HEK293T (cell line): ENCODE results near the gene IFFO2.

Experiments used
- CTCF ChIA-PET: fragments of 350-600 bp; formaldehyde crosslinking; extraction: SDS; loops from one replicate; lab custom pipeline; 2021; ENCODE audit warnings: antibody characterized with exemption, inconsistent platforms; lab: Yijun Ruan, JAX
- POLR2A ChIA-PET: fragments of 350-600 bp; formaldehyde crosslinking; extraction: SDS; loops from one replicate; lab custom pipeline; 2020; ENCODE audit warnings: antibody characterized with exemption, inconsistent platforms; lab: Yijun Ruan, JAX
- DNase-seq: peaks from one replicate; pipeline ENCODE4 v3.0.0; 2012; ENCODE audit warnings: mixed read lengths; ENCODE audit errors: extremely low spot score
- ARNT ChIP-seq: fragments of 450-650 bp; IDR thresholded peaks from 2 replicates; pipeline ENCODE4 v1.6.1; 2017; ENCODE audit warnings: mild to moderate bottlenecking
- BHLHE40 ChIP-seq: fragments of 450-650 bp; IDR thresholded peaks from 2 replicates; pipeline ENCODE4 v1.6.1; 2016; ENCODE audit warnings: mild to moderate bottlenecking, moderate library complexity, borderline replicate concordance
- CTBP1 ChIP-seq: fragments of 450-650 bp; IDR thresholded peaks from 2 replicates; pipeline ENCODE4 v1.6.1; 2016; ENCODE audit warnings: borderline replicate concordance
- ELF4 ChIP-seq: fragments of 450-650 bp; IDR thresholded peaks from 2 replicates; pipeline ENCODE4 v1.6.1; 2017; ENCODE audit warnings: antibody characterized with exemption
- FOXA1 ChIP-seq: fragments of 450-650 bp; IDR thresholded peaks from 2 replicates; pipeline ENCODE4 v1.6.1; 2016; ENCODE audit warnings: mild to moderate bottlenecking
- FOXK2 ChIP-seq: fragments of 450-650 bp; IDR thresholded peaks from 2 replicates; pipeline ENCODE4 v1.6.1; 2016; ENCODE audit warnings: mild to moderate bottlenecking
- FOXM1 ChIP-seq: fragments of 450-650 bp; IDR thresholded peaks from 2 replicates; pipeline ENCODE4 v1.6.1; 2017; ENCODE audit warnings: mild to moderate bottlenecking, borderline replicate concordance
- HDGF ChIP-seq: fragments of 450-650 bp; IDR thresholded peaks from 2 replicates; pipeline ENCODE4 v1.6.1; 2017; ENCODE audit warnings: antibody characterized with exemption, borderline replicate concordance
- L3MBTL2 ChIP-seq: fragments of 450-650 bp; conservative IDR thresholded peaks from 2 replicates; pipeline ENCODE4 v1.6.1; 2016; ENCODE audit warnings: mild to moderate bottlenecking
- LEF1 ChIP-seq: fragments of 450-650 bp; IDR thresholded peaks from 2 replicates; pipeline ENCODE4 v1.6.1; 2017; ENCODE audit warnings: mild to moderate bottlenecking, borderline replicate concordance
- NFRKB ChIP-seq: fragments of 450-650 bp; IDR thresholded peaks from 2 replicates; pipeline ENCODE4 v1.6.1; 2016; ENCODE audit warnings: mild to moderate bottlenecking, moderate library complexity
- SP1 ChIP-seq: fragments of 450-650 bp; IDR thresholded peaks from 2 replicates; pipeline ENCODE4 v1.6.1; 2017
- SUZ12 ChIP-seq: fragments of 450-650 bp; IDR thresholded peaks from 2 replicates; pipeline ENCODE4 v1.6.1; 2016; ENCODE audit warnings: mild to moderate bottlenecking
- TARDBP ChIP-seq: fragments of 450-650 bp; IDR thresholded peaks from 2 replicates; pipeline ENCODE4 v1.6.1; 2016
- ZNF384 ChIP-seq: fragments of 450-650 bp; IDR thresholded peaks from 2 replicates; pipeline ENCODE4 v1.6.1; 2016
- TF ChIP-seq, protein P1 (sequence below): fragments of 450-650 bp; IDR thresholded peaks from 2 replicates; pipeline ENCODE4 v1.6.1; 2016

IFFO2 gene

DNA sequence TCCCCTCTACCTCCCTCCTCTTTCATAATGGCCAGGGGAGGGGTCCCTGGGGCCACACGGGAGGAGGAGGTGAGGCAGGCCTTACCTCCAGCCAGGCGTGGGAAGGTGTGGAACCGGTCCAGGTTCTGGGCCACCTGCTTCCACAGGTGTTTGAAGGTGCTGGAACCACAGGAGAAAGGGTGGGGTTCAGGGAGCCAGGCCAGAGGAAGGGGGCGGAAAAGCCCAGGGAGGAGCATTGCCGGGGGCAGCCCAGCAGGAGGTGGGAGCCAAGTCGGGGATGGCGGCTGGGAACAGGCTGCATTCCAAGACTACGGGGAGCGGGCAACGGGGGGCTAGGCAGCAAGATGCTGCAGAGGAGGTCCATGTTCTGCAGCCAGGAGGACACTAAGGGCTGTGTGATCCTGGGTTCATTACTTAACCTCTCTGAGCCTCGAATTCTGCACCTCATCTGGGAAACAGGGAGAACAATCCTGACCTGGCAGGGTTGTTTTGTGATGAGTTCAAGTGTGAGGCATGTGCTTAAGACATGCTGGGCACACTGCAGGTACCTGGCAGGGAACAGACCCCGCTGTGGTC, 77.2 kb downstream of the IFFO2 start:
- CTCF ChIA-PET, result no interaction called here
- POLR2A ChIA-PET, result no interaction called here
- no peak for DNase-seq
- TF ChIP-seq SP1, result no peak
- TF ChIP-seq L3MBTL2, result no peak
- TF ChIP-seq CTBP1, result no peak
- no peak for TF ChIP-seq BHLHE40
- no peak for TF ChIP-seq FOXK2
- TF ChIP-seq HDGF, result no peak
- no peak for TF ChIP-seq SUZ12
- TF ChIP-seq LEF1, result no peak
- TF ChIP-seq FOXA1, result no peak
- no peak for TF ChIP-seq ARNT
- no peak for TF ChIP-seq NFRKB
- TF ChIP-seq, protein P1, sequence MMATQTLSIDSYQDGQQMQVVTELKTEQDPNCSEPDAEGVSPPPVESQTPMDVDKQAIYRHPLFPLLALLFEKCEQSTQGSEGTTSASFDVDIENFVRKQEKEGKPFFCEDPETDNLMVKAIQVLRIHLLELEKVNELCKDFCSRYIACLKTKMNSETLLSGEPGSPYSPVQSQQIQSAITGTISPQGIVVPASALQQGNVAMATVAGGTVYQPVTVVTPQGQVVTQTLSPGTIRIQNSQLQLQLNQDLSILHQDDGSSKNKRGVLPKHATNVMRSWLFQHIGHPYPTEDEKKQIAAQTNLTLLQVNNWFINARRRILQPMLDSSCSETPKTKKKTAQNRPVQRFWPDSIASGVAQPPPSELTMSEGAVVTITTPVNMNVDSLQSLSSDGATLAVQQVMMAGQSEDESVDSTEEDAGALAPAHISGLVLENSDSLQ, result no peak

- POLR2A ChIA-PET, result no interaction called here
- no peak for DNase-seq
- TF ChIP-seq ARNT (no peak), BHLHE40 (no peak), SUZ12 (no peak), L3MBTL2 (no peak), CTBP1 (no peak), HDGF (no peak), FOXM1 (no peak), NFRKB (no peak), FOXK2 (no peak), FOXA1 (no peak), LEF1 (no peak), SP1 (no peak), ZNF384 (no peak), TARDBP (no peak), ELF4 (no peak)
- TF ChIP-seq, protein P1, result no peak
- CTCF ChIA-PET, result no interaction called here
Measured at GRCh38 chr1:18878538-18879214, 77.8 kb downstream of the IFFO2 start.

DNA sequence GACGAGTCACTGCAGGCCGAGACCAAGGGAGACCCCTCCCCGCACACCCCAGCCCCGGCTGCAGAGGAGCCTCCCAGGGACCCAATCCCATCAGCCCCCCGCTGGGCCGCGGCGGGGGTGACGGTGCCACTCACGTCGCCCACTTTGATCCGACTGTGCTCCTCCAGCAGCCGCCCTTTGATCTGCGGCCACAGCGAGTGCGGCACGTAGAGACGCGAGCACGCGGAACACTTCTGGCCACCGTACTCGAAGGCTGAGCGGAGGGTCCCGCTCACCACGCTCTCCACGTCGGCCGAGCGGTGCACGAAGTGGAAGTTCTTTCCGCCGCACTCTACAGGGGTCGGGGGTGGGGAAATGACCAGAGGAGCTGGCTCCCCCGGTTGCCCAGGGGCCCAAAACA, 79.2 kb downstream of the IFFO2 start:
- POLR2A ChIA-PET, result no interaction called here

GRCh38 chr1:18876210-18876609, 80.3 kb downstream of the IFFO2 start:
- DNase-seq, result no peak
- ChIA-PET CTCF (interaction anchor here (0.9 to 2.1 kb wide), 3 partner anchors 8 to 279 kb away, joined by 3 to 9 read pairs (median 5); no protein-coding TSS in a partner anchor), POLR2A (no interaction called here)
- no peak for TF ChIP-seq ZNF384
- no peak for TF ChIP-seq TARDBP
- no peak for TF ChIP-seq HDGF
- no peak for TF ChIP-seq FOXK2
- no peak for TF ChIP-seq FOXA1
- TF ChIP-seq NFRKB, result no peak

More for the DNA sequence above, 79.2 kb downstream of the IFFO2 start:
- TF ChIP-seq BHLHE40 (no peak), NFRKB (no peak), ZNF384 (no peak), SUZ12 (no peak), CTBP1 (no peak), TARDBP (no peak), FOXA1 (no peak), SP1 (no peak), LEF1 (no peak), ELF4 (no peak), ARNT (no peak), FOXM1 (no peak), HDGF (no peak), L3MBTL2 (no peak), FOXK2 (no peak)
- TF ChIP-seq, protein P1, result no peak
- CTCF ChIA-PET, result no interaction called here
- DNase-seq, result no peak

GRCh38 chr1:18875796-18876128, 80.7 kb downstream of the IFFO2 start:
- no peak for TF ChIP-seq LEF1
- TF ChIP-seq ARNT, result no peak
- TF ChIP-seq FOXK2, result no peak
- TF ChIP-seq FOXM1, result no peak
- no peak for TF ChIP-seq FOXA1
- TF ChIP-seq SUZ12, result no peak
- no peak for TF ChIP-seq NFRKB
- TF ChIP-seq ZNF384, result no peak
- TF ChIP-seq L3MBTL2, result no peak
- TF ChIP-seq, protein P1, result no peak
- no peak for TF ChIP-seq TARDBP
- no peak for TF ChIP-seq BHLHE40
- TF ChIP-seq HDGF, result no peak
- TF ChIP-seq SP1, result no peak
- no peak for TF ChIP-seq CTBP1
- no peak for TF ChIP-seq ELF4
- POLR2A ChIA-PET, result interaction anchor here (1.0 kb wide), 1 partner anchor 18 kb away, joined by 3 read pairs; no protein-coding TSS in a partner anchor

More at GRCh38 chr1:18875796-18876128, 80.7 kb downstream of the IFFO2 start:
- no peak for DNase-seq
- CTCF ChIA-PET, result interaction anchor here (0.6 to 2.1 kb wide), 6 partner anchors 8 to 278 kb away, joined by 3 to 9 read pairs (median 4); no protein-coding TSS in a partner anchor
